DOHH2 (cell line): ENCODE results near the gene CAPZA2.

Experiments
- H3F3A ChIP-seq: fragments of 200-600 bp; sonication (generic), shearing (Covaris generic); 2 replicates; pipeline ENCODE4 v1.6.0; 2016; ENCODE audit warnings: antibody characterized with exemption, mild to moderate bottlenecking; ENCODE audit not compliant: control insufficient read depth, insufficient read depth
- H3K27ac ChIP-seq: fragments of 200-600 bp; sonication (generic); 2 replicates; pipeline ENCODE4 v1.5.1; 2014; ENCODE audit warnings: low read depth, mild to moderate bottlenecking, low read length, moderate library complexity
- H3K27me3 ChIP-seq: fragments of 200-600 bp; sonication (generic); 2 replicates; pipeline ENCODE4 v1.6.1; 2014; ENCODE audit warnings: mild to moderate bottlenecking, low read length, mixed read lengths; ENCODE audit not compliant: control insufficient read depth
- H3K36me3 ChIP-seq: fragments of 200-600 bp; sonication (generic); 2 replicates; pipeline ENCODE4 v1.6.1; 2014; ENCODE audit warnings: mild to moderate bottlenecking, low read length, moderate library complexity, mixed read lengths; ENCODE audit not compliant: control insufficient read depth
- H3K4me1 ChIP-seq: fragments of 200-600 bp; sonication (generic); 2 replicates; pipeline ENCODE4 v1.6.1; 2014; ENCODE audit warnings: mild to moderate bottlenecking, low read length, mixed read lengths; ENCODE audit not compliant: control insufficient read depth
- H3K4me2 ChIP-seq: fragments of 200-600 bp; sonication (generic); 2 replicates; pipeline ENCODE4 v1.6.0; 2014; ENCODE audit warnings: mild to moderate bottlenecking, low read length, moderate library complexity
- H3K4me3 ChIP-seq: fragments of 200-600 bp; sonication (generic); 2 replicates; pipeline ENCODE4 v1.5.1; 2014; ENCODE audit warnings: mild to moderate bottlenecking, low read length, mixed read lengths
- H3K79me2 ChIP-seq: fragments of 200-600 bp; sonication (generic); 2 replicates; pipeline ENCODE4 v1.6.1; 2014; ENCODE audit warnings: mild to moderate bottlenecking, low read length, mixed read lengths; ENCODE audit not compliant: control insufficient read depth
- H3K9me2 ChIP-seq: fragments of 200-600 bp; sonication (generic); replicated peaks from 2 replicates; pipeline ENCODE4 v1.6.1; 2014; ENCODE audit warnings: mild to moderate bottlenecking, low read length, mixed read lengths; ENCODE audit not compliant: control insufficient read depth
- H3K9me3 ChIP-seq: fragments of 200-600 bp; sonication (generic); 2 replicates; pipeline ENCODE4 v1.6.1; 2014; ENCODE audit warnings: antibody characterized with exemption, low read length, mixed read lengths; ENCODE audit not compliant: control insufficient read depth, insufficient read depth
- H4K20me1 ChIP-seq: fragments of 200-600 bp; sonication (generic); 2 replicates; pipeline ENCODE4 v1.6.0; 2014; ENCODE audit warnings: low read depth, mild to moderate bottlenecking, antibody characterized with exemption, low read length, moderate library complexity; ENCODE audit not compliant: control insufficient read depth, insufficient read depth
- EZH2phosphoT487 ChIP-seq: fragments of 200-600 bp; sonication (generic); IDR thresholded peaks from 2 replicates; pipeline ENCODE4 v1.6.1; 2017; ENCODE audit warnings: borderline replicate concordance, mild to moderate bottlenecking, antibody characterized with exemption, low read length, moderate library complexity, mixed read lengths
- TF ChIP-seq, protein P1 (sequence below): fragments of 200-600 bp; sonication (generic); IDR thresholded peaks from one replicate; pipeline ENCODE4 v1.5.1; 2014; ENCODE audit warnings: antibody characterized with exemption, mild to moderate bottlenecking, low read depth, low read length; ENCODE audit not compliant: poor library complexity, severe bottlenecking

The CAPZA2 gene

DNA sequence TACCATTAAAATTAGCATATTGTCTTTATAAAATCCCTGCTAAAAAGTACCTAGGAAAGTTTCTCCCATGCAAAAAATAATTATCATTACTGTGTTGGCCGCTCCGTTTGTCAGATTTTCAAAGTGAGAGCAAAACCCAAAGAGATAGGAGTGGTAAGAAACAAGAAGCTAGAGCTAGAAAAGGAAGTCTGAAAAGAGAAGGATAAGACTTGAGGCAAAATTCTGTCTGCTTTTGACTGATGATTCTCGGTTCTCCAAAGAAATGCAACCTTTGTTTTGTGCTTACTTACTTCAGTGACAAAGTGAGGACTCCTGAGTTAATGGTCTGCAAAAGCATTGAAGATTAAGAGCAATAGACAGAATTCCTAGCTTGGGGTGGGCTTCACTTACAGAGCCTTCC, 33.3 kb upstream of the CAPZA2 start:
- no peak for TF ChIP-seq EZH2phosphoT487
- TF ChIP-seq, protein P1, sequence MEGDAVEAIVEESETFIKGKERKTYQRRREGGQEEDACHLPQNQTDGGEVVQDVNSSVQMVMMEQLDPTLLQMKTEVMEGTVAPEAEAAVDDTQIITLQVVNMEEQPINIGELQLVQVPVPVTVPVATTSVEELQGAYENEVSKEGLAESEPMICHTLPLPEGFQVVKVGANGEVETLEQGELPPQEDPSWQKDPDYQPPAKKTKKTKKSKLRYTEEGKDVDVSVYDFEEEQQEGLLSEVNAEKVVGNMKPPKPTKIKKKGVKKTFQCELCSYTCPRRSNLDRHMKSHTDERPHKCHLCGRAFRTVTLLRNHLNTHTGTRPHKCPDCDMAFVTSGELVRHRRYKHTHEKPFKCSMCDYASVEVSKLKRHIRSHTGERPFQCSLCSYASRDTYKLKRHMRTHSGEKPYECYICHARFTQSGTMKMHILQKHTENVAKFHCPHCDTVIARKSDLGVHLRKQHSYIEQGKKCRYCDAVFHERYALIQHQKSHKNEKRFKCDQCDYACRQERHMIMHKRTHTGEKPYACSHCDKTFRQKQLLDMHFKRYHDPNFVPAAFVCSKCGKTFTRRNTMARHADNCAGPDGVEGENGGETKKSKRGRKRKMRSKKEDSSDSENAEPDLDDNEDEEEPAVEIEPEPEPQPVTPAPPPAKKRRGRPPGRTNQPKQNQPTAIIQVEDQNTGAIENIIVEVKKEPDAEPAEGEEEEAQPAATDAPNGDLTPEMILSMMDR: no peak
- Histone ChIP-seq H3K9me3 (no peaks in the 10 kb centered on the region), H3K9me2 (no peaks in the 10 kb centered on the region), H3K4me3 (no peak overlapping the region), H3K4me2 (no peak overlapping the region), H3K36me3 (no peaks in the 10 kb centered on the region), H3K4me1 (no peaks in the 10 kb centered on the region), H3K27me3 (peaks cover 15% of the 10 kb centered on the region), H3F3A (no peaks in the 10 kb centered on the region), H3K79me2 (no peaks in the 10 kb centered on the region), H3K27ac (no peak overlapping the region), H4K20me1 (no peaks in the 10 kb centered on the region)

DNA sequence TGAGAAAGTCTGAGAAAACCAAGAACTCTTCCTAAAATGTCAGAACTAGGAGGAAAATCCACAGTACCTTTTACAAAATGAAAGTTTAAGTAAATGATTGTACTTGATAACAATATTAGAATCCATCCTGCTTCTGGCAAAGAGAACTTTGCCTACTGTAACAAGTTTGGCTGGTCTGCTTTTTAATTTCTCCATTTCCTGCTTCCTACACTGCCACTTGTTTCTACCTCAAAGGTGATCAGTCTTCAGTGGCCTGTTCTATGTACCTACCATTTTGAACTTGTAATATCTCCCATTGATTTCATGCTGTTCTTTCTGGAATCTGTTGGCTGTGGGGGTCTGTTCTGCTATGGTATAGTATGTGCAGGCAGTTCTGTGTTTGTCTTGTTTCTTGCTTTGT, 32.9 kb upstream of the CAPZA2 start:
- Histone ChIP-seq H3K4me1 (no peaks in the 10 kb centered on the region), H3K27ac (no peak overlapping the region), H3K27me3 (peaks cover 14% of the 10 kb centered on the region), H3K9me2 (no peaks in the 10 kb centered on the region), H3K9me3 (no peaks in the 10 kb centered on the region), H4K20me1 (no peaks in the 10 kb centered on the region), H3F3A (no peaks in the 10 kb centered on the region), H3K36me3 (no peaks in the 10 kb centered on the region), H3K79me2 (no peaks in the 10 kb centered on the region), H3K4me3 (no peak overlapping the region), H3K4me2 (no peak overlapping the region)
- TF ChIP-seq EZH2phosphoT487: no peak
- TF ChIP-seq, protein P1: no peak

DNA sequence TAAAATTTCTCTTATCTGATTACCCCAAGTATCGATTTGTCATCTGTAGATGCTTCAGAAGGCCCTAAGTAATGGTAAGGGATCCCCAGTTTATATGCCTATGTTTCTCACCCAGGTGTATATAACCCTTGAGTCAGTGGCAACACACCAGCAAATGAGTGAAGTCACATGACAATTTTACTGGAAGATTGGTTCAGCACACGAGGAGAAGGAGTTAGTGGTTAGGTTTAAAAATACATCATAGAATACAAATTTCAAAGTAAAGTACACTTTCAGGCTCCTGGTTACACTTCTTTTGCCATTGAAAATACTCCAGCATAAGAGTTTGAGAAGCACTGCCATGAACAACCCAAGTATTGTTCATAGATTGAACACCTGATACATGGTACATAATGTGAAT, 29.7 kb upstream of the CAPZA2 start:
- TF ChIP-seq, protein P1: no peak
- no peak for TF ChIP-seq EZH2phosphoT487
- Histone ChIP-seq H4K20me1 (no peaks in the 10 kb centered on the region), H3F3A (no peaks in the 10 kb centered on the region), H3K4me3 (no peak overlapping the region), H3K4me2 (no peak overlapping the region), H3K27ac (no peak overlapping the region), H3K36me3 (no peaks in the 10 kb centered on the region), H3K4me1 (no peaks in the 10 kb centered on the region), H3K9me2 (no peaks in the 10 kb centered on the region), H3K27me3 (0 out of 2 replicates have a peak, but pooled peaks cover 10% of the 10 kb centered on the region), H3K9me3 (no peaks in the 10 kb centered on the region), H3K79me2 (no peaks in the 10 kb centered on the region)
